HCT116 (cell line): Measurements from ENCODE around the gene RAB13. TPM values are rescaled to one million over a fixed set of nuclear protein-coding genes. Genes with fewer than 3 reads are reported as not detected.
A peak's percentile ranks its signal among the peaks of the same experiment; 100 is the strongest.

ENCODE experiments used
- ATAC-seq: fragments of 200-7000 bp; cut with Tn5 transposase; 2 replicates; pipeline ENCODE4 v1.9.1; 2020; ENCODE audit warnings: mild to moderate bottlenecking, moderate library complexity
- BruUV-seq: library from RNA; stranded (reverse); fragments of 400-500 nt; replicated peaks from 2 replicates; lab custom pipeline; 2021; lab: Mats Ljungman, UMichigan
- CTCF ChIA-PET: fragments of 300-600 bp; sonication (Branson Sonifier 250); formaldehyde crosslinking; loops from one replicate; lab custom pipeline; 2021; ENCODE audit warnings: antibody characterized with exemption; lab: Charles Lee
- POLR2A ChIA-PET: fragments of 300-600, 350-600 bp; sonication (Branson Sonifier 250); formaldehyde crosslinking; loops from one replicate; lab custom pipeline; 2021; ENCODE audit warnings: antibody characterized with exemption; lab: Charles Lee
- RAD21 ChIA-PET, 2 experiments: fragments of 300-600 bp; sonication (Branson Sonifier 250); formaldehyde crosslinking; loops; one replicate each; lab custom pipeline; 2023; ENCODE audit warnings: low total read pairs in 2 of 2; ENCODE audit not compliant: uncharacterized antibody in 2 of 2, unreplicated experiment in 2 of 2, low non-redundant PET in 1 of 2; lab: Charles Lee
- DNase-seq: peaks from one replicate; pipeline ENCODE4 v3.0.0-alpha.2; 2010; ENCODE audit warnings: low read depth, low spot score
- H2AFZ ChIP-seq: fragments of 200-600 bp; shearing (Covaris generic), sonication (generic); 2 replicates; pipeline ENCODE4 v1.6.1; 2017; ENCODE audit warnings: low read depth, mixed run types, mixed read lengths, antibody characterized with exemption, low read length; ENCODE audit not compliant: poor library complexity, severe bottlenecking
- H3K27ac ChIP-seq: 2 replicates; pipeline ENCODE4 v1.5.1; 2012; ENCODE audit warnings: low read depth, low read length
- H3K27me3 ChIP-seq: fragments of 200-600 bp; sonication (generic); 2 replicates; pipeline ENCODE4 v1.6.1; 2016; ENCODE audit warnings: mixed run types, low read length, mixed read lengths; ENCODE audit not compliant: insufficient read depth
- H3K36me3 ChIP-seq, 2 experiments: fragments of 200-500 bp in 1 of 2; fragments of 200-600 bp in 1 of 2; sonication (Bioruptor generic) in 1 of 2; sonication (generic) in 1 of 2; 2 replicates each; pipeline versions ENCODE4 v1.5.1 to v1.6.1; 2014 to 2016; ENCODE audit warnings: low read length in 2 of 2, inconsistent platforms in 1 of 2, mixed read lengths in 1 of 2, mixed run types in 1 of 2; ENCODE audit not compliant: insufficient read depth in 2 of 2, control insufficient read depth in 1 of 2
- H3K4me1 ChIP-seq, 2 experiments: fragments of 200-600 bp in 1 of 2; sonication (generic) in 1 of 2; 2 replicates each; pipeline versions ENCODE4 v1.5.1 to v1.6.1; 2012 to 2017; ENCODE audit warnings: low read length in 2 of 2, inconsistent platforms in 1 of 2, mild to moderate bottlenecking in 1 of 2, mixed read lengths in 1 of 2, mixed run types in 1 of 2, moderate library complexity in 1 of 2; ENCODE audit not compliant: insufficient read depth in 2 of 2, control insufficient read depth in 1 of 2
- H3K4me2 ChIP-seq: fragments of 200-600 bp; sonication (generic); 2 replicates; pipeline ENCODE4 v1.6.1; 2017; ENCODE audit warnings: mixed run types, low read length, mixed read lengths
- H3K4me3 ChIP-seq, 2 experiments: fragments of 200-600 bp in 1 of 2; sonication (generic) in 1 of 2; replicated peaks in 1 of 2; 2 replicates each; pipeline ENCODE4 v1.5.1; 2011 to 2016; ENCODE audit warnings: low read length in 2 of 2, control low read depth in 1 of 2, low read depth in 1 of 2, mild to moderate bottlenecking in 1 of 2, mixed read lengths in 1 of 2, mixed run types in 1 of 2
- H3K79me2 ChIP-seq: fragments of 200-600 bp; sonication (generic); 2 replicates; pipeline ENCODE4 v1.6.1; 2017; ENCODE audit warnings: mild to moderate bottlenecking, mixed run types, low read length, moderate library complexity, mixed read lengths; ENCODE audit not compliant: insufficient read depth
- H3K9ac ChIP-seq: fragments of 200-600 bp; sonication (generic); 2 replicates; pipeline ENCODE4 v1.6.1; 2016; ENCODE audit warnings: low read length, mixed read lengths
- H3K9me2 ChIP-seq: fragments of 200-600 bp; sonication (generic), shearing (Covaris generic); 2 replicates; pipeline ENCODE4 v1.6.1; 2017; ENCODE audit warnings: mixed run types, mild to moderate bottlenecking, moderate library complexity; ENCODE audit not compliant: insufficient read depth
- H3K9me3 ChIP-seq, 2 experiments: fragments of 200-500 bp in 1 of 2; fragments of 200-600 bp in 1 of 2; sonication (Bioruptor generic) in 1 of 2; sonication (generic) in 1 of 2; 2 replicates each; pipeline ENCODE4 v1.6.1; 2014 to 2017; ENCODE audit warnings: low read length in 2 of 2, mixed read lengths in 2 of 2, inconsistent platforms in 1 of 2, low read depth in 1 of 2, mild to moderate bottlenecking in 1 of 2, mixed run types in 1 of 2, moderate library complexity in 1 of 2; ENCODE audit not compliant: control insufficient read depth in 1 of 2, insufficient read depth in 1 of 2
- H4K20me1 ChIP-seq: fragments of 200-600 bp; sonication (generic), shearing (Covaris generic); 2 replicates; pipeline ENCODE4 v1.6.1; 2017; ENCODE audit warnings: mixed run types, mild to moderate bottlenecking, moderate library complexity; ENCODE audit not compliant: insufficient read depth
- CBX3 ChIP-seq: IDR thresholded peaks from 2 replicates; pipeline ENCODE4 v1.6.1; 2012; ENCODE audit warnings: low read depth
- CEBPB ChIP-seq: IDR thresholded peaks from 2 replicates; pipeline ENCODE4 v1.6.1; 2012; ENCODE audit warnings: low read depth
- ELF1 ChIP-seq: IDR thresholded peaks from 2 replicates; pipeline ENCODE4 v1.6.1; 2012; ENCODE audit warnings: low read depth, borderline replicate concordance
- EZH2 ChIP-seq: fragments of 200-600 bp; sonication (generic); IDR thresholded peaks from 2 replicates; pipeline ENCODE4 v1.6.1; 2017; ENCODE audit warnings: antibody characterized with exemption, mixed run types
- FOSL1 ChIP-seq: IDR thresholded peaks from 2 replicates; pipeline ENCODE4 v1.6.1; 2012; ENCODE audit warnings: low read depth
- JUND ChIP-seq: IDR thresholded peaks from 2 replicates; pipeline ENCODE4 v1.6.1; 2012
- MAX ChIP-seq: IDR thresholded peaks from 2 replicates; pipeline ENCODE4 v1.6.1; 2012
- POLR2A ChIP-seq: IDR thresholded peaks from 2 replicates; pipeline ENCODE4 v1.7.0; 2011; ENCODE audit warnings: borderline replicate concordance; ENCODE audit not compliant: insufficient read depth, insufficient read length; ENCODE audit errors: extremely low read depth
- POLR2AphosphoS5 ChIP-seq: IDR thresholded peaks from 2 replicates; pipeline ENCODE4 v1.6.1; 2011; ENCODE audit warnings: mild to moderate bottlenecking, low read depth, low read length, moderate library complexity
- SIN3A ChIP-seq: IDR thresholded peaks from 2 replicates; pipeline ENCODE4 v1.6.1; 2012; ENCODE audit warnings: low read depth
- SRF ChIP-seq: IDR thresholded peaks from 2 replicates; pipeline ENCODE4 v1.6.1; 2012; ENCODE audit warnings: low read depth
- ZBTB33 ChIP-seq: IDR thresholded peaks from 2 replicates; pipeline ENCODE4 v1.6.1; 2011; ENCODE audit warnings: mild to moderate bottlenecking, low read length, moderate library complexity; ENCODE audit not compliant: insufficient replicate concordance; ENCODE audit errors: extremely low read depth
- ZNF274 ChIP-seq: fragments of 200-500 bp; sonication (Bioruptor generic); IDR thresholded peaks from 2 replicates; pipeline ENCODE4 v1.6.1; 2014; ENCODE audit warnings: mild to moderate bottlenecking, low read depth, low read length, inconsistent platforms
- intact Hi-C: fragments of 100-400 bp; cut with micrococcal nuclease; formaldehyde crosslinking; loops from 2 replicates; pipeline ENCODE4 v1.10.0; 2022
- total RNA-seq: library from RNA; stranded (reverse); gene quantifications from one replicate; pipeline ENCODE4 v1.2.1, GENCODE V29; 2021; ENCODE audit not compliant: unreplicated experiment

RAB13 gene
- total RNA-seq, 1 experiment from 2014 or later = 93.6 TPM

- H3K27ac ChIP-seq = peak overlapping the region; percentile 93
- peak overlapping the region; percentile 96 for H3K9ac ChIP-seq
- H3K9me3 ChIP-seq = no peaks in the 10 kb centered on the region
- CTCF ChIA-PET = interaction anchor here (0.8 to 2.1 kb wide), 2 partner anchors 18 to 23 kb away, joined by 3 to 9 read pairs; partner anchors contain the start of gene DENND4B
- TF ChIP-seq ZBTB33 (no peak), SRF (no peak), POLR2A (peak; percentile 20), CBX3 (no peak), MAX (no peak), JUND (no peak), FOSL1 (no peak), ELF1 (no peak), SIN3A (no peak), CEBPB (no peak), ZNF274 (no peak), POLR2AphosphoS5 (peak; percentile 71), EZH2 (no peak)
- TF ChIP-seq, all 23 proteins: peak for 2
- no TSS peak for BruUV-seq
- Histone ChIP-seq H3K79me2 (peaks cover 34% of the 10 kb centered on the region), H3K4me3 (peak overlapping the region; percentile 94 to 97), H3K4me1 (peaks cover 29 to 62% of the 10 kb centered on the region in 2 experiments), H2AFZ (no peak overlapping the region), H3K36me3 (peaks cover 5 to 11% of the 10 kb centered on the region in 2 experiments; a peak in 1 of 4 replicates), H3K9me2 (no peaks in the 10 kb centered on the region), H3K27me3 (no peaks in the 10 kb centered on the region), H4K20me1 (no peaks in the 10 kb centered on the region), H3K4me2 (peak overlapping the region; percentile 86)
- RAD21 ChIA-PET = interaction anchor here in 1 of 2 experiments (0.9 kb wide), 1 partner anchor 14 kb away, joined by 3 read pairs; the partner anchor contains the start of gene JTB
- peak; percentile 33 for ATAC-seq
- POLR2A ChIA-PET = interaction anchor here (0.8 to 2.8 kb wide), 5 partner anchors 10 to 171 kb away, joined by 3 to 18 read pairs (median 3); partner anchors contain the start of genes DENND4B and RPS27
- intact Hi-C loops = loop anchor here (5.0 kb wide), 1 partner anchor 182 kb away; no protein-coding TSS in a partner anchor
- DNase-seq = peak; percentile 56
Observed at GRCh38 chr1:153963850-153964331, 22.2 kb downstream of the RAB13 start.
